Activated naive CD4-positive, alpha-beta T cell treated with anti-CD3 and anti-CD28 coated beads, Interleukin-2, amount 50 U/mL, for 16 hours (primary cell): ENCODE data around the gene ABHD12.
A peak's percentile ranks its signal among the peaks of the same experiment; 100 is the strongest.
"Not testable (repeated sequence)": the region's sequence is repeated elsewhere in the genome, so short reads cannot be mapped to it uniquely, and the experiment has no call there.

Source experiments
- DNase-seq: peaks from one replicate; pipeline ENCODE4 v3.0.0-alpha.2; 2020

Gene ABHD12

GRCh38 chr20:25390538-25391528, at the start of gene ABHD12:
Gene ABHD12, minus strand, starts transcription at chr20:25390835. Its CDS starts 132 bp downstream, at chr20:25390703.
- DNase-seq = peak; percentile 95

- DNase-seq = no peak
Measured at GRCh38 chr20:25439328-25439727, 48.7 kb upstream of the ABHD12 start.

GRCh38 chr20:25437153-25437581, 46.5 kb upstream of the ABHD12 start:
- no peak for DNase-seq

- DNase-seq = no peak
Measured at GRCh38 chr20:25424536-25424935, 33.9 kb upstream of the ABHD12 start.

DNA sequence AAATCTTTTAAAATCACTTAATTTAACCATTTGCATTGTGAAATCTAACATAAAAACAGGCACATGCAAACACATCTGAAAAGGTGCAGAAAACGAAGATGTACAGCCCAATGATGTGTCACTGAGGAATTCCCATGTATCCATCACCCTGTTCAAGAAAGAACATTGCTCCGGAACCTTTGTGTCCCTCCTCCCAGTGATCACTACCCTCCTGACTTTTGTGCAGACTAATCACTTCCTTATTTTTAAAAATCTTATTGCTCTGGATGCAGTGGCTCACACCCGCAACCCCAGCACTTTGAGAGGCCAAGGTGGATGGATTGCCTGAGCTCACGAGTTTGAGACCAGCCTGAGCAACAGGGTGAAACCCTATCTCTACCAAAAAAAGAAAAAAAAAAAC, 31.4 kb upstream of the ABHD12 start:
- DNase-seq = no peak

- DNase-seq = no peak
Measured at GRCh38 chr20:25421102-25421501, 30.5 kb upstream of the ABHD12 start.

GRCh38 chr20:25418776-25419175, 28.1 kb upstream of the ABHD12 start:
- no peak for DNase-seq

- DNase-seq = no peak
Measured at GRCh38 chr20:25408890-25409289, 18.3 kb upstream of the ABHD12 start.

DNA sequence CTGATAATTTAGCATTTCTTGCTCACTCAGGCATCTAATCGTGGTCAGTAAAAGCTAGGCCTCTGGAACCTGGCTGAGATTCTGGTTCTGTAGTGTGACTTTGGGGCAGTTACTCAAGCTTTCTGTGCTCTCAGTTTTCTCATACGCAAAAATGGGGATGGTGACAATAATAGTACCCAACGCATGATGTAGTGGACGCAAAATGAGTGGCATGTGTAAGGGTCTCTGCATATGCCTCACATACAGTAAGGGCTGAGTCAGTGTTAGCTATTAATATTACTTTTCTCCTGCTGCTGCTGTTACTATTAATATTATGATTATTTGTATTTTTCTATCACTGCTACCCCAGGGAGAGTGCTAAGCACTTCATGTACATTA, 17.5 kb upstream of the ABHD12 start:
- DNase-seq = no peak

GRCh38 chr20:25407311-25408169, 16.9 kb upstream of the ABHD12 start, which contains the start of gene GINS1:
Gene GINS1, plus strand, starts transcription at chr20:25407673. Its CDS starts 148 bp downstream, at chr20:25407821.
- DNase-seq = peak; percentile 82

DNA sequence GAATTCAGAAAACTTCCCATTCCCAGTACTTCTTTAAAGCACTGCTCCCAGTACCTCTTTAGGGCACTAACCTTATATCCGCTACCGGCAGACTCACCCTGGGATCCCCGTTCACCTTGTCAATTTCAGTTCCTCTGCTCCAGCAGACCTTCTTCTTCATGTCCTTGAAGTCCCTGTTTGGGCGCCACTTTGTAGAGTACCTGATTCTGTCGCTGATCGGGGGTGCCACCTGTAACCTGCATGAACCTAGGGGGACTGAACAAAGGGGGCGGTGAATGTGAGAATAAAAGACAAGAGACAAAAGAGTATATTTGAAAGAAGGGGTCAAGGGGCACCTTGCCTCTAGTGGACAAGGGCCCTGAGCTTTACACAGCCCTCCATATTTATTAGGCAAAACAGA, 11.9 kb upstream of the ABHD12 start:
- DNase-seq = no peak

DNA sequence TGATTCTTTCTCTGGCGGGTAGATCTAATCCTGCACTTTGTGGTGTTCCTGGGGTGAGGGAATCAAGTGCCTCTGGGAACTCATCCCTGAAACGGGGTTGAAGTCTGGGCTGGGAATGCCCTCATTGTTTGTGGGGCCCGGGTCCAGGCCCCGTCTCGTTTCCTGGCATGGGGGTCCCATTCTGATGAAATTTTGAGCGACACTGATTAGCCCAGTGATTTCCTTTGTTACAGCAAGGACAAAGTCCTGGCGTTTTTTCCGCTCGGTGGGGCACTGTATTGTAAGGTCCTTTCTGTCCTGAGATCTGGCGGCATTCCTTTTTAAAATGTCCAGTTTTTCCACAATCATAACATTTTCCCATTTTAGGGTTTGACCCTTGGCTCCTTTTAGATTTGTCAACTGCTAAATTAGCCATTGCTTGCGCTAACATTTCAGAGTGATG, 9.7 kb upstream of the ABHD12 start:
- not testable (repeated sequence) for DNase-seq

DNA sequence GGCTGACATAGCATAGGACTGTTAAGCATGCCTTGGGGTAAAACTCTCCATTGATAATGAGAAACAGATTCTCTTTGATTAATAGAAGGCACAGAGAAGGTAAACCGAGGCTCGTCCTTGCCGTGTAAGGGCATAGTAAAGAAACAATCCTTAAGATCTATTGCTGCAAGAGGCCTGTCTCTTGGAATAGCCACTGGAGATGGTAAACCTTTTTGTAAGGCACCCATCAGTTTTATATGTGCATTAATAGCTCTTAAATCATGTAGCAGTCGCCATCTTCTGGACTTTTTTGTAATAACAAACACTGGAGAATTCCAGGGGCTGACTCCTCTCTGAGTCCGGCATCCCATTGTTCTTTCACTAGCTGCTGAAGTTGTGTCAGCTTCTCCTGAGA, 8.4 kb upstream of the ABHD12 start:
- DNase-seq = no peak

GRCh38 chr20:25398376-25399036, 7.9 kb upstream of the ABHD12 start:
- no peak for DNase-seq

DNA sequence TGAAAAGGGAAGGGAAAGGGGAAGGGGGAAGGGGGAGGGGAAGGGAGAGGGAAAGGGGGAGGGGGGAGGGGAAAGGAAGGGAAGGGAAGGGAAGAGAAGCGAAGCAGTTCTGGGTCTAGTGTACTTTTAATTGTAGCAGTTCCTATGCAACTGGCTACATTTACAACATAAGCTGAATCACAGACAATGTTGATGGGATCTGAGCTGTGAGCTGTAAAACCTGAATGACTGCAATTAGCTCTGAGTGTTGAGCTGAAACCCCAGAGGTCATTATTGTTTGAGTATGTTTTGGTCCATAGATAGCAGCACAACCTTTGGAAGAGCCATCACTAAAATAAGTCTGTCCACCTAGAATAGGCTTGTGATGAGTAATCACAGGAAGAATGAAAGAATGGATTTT, 7.2 kb upstream of the ABHD12 start:
- no peak for DNase-seq

GRCh38 chr20:25397096-25397495, 6.5 kb upstream of the ABHD12 start:
- DNase-seq = no peak

- DNase-seq = no peak
Measured at GRCh38 chr20:25394996-25395395, 4.4 kb upstream of the ABHD12 start.

GRCh38 chr20:25394276-25394675, 3.6 kb upstream of the ABHD12 start:
- no peak for DNase-seq

GRCh38 chr20:25389858-25390537, 637 bp downstream of the ABHD12 start:
- DNase-seq = peak; percentile 44

- no peak for DNase-seq
Measured at GRCh38 chr20:25389401-25389857, 1.2 kb downstream of the ABHD12 start.

DNA sequence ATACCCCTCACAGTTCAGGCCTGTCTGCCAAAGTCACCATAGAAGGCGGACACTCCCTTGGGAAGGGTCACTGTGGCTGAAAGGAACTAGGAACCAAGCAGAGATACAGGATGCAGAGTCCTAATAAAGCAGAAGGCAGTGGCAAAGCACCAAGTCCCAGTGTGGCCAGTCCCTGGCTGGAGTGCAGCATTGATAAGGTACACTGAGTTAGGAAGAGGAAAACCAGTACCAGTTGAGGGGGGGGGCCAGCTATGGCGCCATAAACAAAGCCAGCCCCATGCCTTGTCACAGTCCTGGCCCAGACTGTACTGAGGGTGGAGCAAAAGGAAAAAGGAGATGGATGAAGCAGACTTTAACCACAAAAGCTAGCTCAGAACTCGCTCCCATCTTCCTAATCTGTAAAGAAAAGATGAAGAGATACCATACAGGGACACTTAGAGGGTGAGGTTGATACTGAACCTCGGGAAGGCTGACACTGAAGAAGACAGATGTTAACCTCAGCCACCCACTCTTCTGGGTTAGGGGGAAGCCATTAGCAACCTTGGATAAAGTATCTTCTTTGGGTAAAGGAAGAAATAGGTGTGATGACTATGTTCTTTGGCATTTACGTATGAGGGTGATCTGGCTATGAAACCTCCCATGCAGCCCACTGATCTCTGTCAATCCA, 7.8 kb downstream of the ABHD12 start:
- no peak for DNase-seq
